ENCODE data around the gene RPRD1B. TPM values are rescaled to one million over a fixed set of nuclear protein-coding genes. Genes with fewer than 3 reads are reported as not detected.

The RPRD1B gene
- total RNA-seq, 1 donor from 2014 or later: 37.7 TPM

DNA sequence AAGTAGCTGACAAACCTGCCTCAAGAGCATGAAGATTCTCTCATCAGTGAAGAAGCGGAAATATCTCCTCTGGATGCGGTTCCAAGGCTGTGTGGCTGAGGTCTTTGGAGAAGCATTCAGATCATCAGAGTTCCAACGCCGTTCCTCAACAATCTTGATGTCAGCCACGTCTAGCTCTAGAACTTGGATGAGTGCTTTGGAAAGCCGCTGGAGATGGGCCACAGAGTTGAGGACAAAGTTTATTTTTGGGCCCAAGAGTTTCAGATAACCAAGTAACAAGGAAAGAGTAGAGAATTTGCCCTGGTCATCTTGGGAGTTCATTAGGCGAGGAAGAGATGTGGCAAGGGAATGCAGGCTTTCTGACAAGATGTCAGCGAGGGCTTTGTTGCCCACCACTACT, 21.2 kb upstream of the RPRD1B start:
- H3K36me3 Mint-ChIP-seq: peaks cover 62% of the 10 kb centered on the region

DNA sequence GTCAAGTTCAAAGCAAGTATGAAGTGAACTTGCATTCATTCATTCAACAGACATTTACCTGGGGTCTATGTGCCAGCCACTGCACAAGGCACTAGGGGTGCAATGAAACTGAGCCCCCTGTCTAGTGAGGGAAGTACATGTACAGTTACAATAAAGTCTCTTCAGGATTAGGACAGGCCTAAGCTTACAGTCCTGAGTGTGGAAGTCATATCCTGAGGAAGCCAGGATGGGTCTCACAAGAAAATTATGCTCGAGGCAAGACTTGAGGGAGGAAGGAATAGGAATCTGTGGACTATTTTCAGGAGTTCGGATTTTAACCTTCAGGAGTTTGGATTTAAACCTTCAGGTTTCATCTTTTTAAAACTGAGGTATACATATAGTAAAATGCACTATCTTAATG, 19.7 kb upstream of the RPRD1B start:
- no peaks in the 10 kb centered on the region for H3K27me3 Mint-ChIP-seq (ENCODE audit: insufficient read depth, low read depth)
- H3K27ac Mint-ChIP-seq: no peak overlapping the region
- H3K4me1 Mint-ChIP-seq: no peaks in the 10 kb centered on the region
- Histone ChIP-seq H3K4me2 (no peak overlapping the region), H3K27ac (no peak overlapping the region), H4K20me1 (ENCODE audit: low read depth) (peaks cover 36% of the 10 kb centered on the region), H3K27me3 (no peaks in the 10 kb centered on the region), H3K9ac (no peak overlapping the region), H3K9me3 (ENCODE audit: low read depth) (peaks cover 14% of the 10 kb centered on the region), H3K4me3 (no peak overlapping the region), H3F3A (ENCODE audit: low read depth) (no peaks in the 10 kb centered on the region), H2AFZ (replicated peaks) (no peak overlapping the region), H3K4me1 (no peaks in the 10 kb centered on the region), H3K36me3 (peaks cover 20% of the 10 kb centered on the region), H3K79me2 (ENCODE audit: low read depth) (peaks cover 75% of the 10 kb centered on the region)
- H3K9me3 Mint-ChIP-seq: peaks cover 12% of the 10 kb centered on the region
- no peak for DNase-seq (ENCODE audit: low spot score)
- no peak for TF ChIP-seq EZH2 (IDR thresholded peaks at IDR 0.05)
- no peak overlapping the region for H3K4me3 Mint-ChIP-seq
- H3K36me3 Mint-ChIP-seq: peaks cover 71% of the 10 kb centered on the region

More for the DNA sequence above, 21.2 kb upstream of the RPRD1B start:
- Histone ChIP-seq H3K4me2 (no peak overlapping the region), H3K27ac (no peak overlapping the region), H3K9me3 (ENCODE audit: low read depth) (peaks cover under 1% of the 10 kb centered on the region), H3K36me3 (peaks cover 4% of the 10 kb centered on the region), H3K79me2 (ENCODE audit: low read depth) (peaks cover 73% of the 10 kb centered on the region), H3F3A (ENCODE audit: low read depth) (no peaks in the 10 kb centered on the region), H3K4me1 (no peaks in the 10 kb centered on the region), H3K9ac (no peak overlapping the region), H3K4me3 (no peak overlapping the region), H4K20me1 (ENCODE audit: low read depth) (peaks cover 43% of the 10 kb centered on the region), H3K27me3 (no peaks in the 10 kb centered on the region), H2AFZ (replicated peaks) (no peak overlapping the region)
- Mint-ChIP-seq H3K9me3 (peaks cover 5% of the 10 kb centered on the region), H3K4me3 (no peak overlapping the region), H3K27ac (no peak overlapping the region), H3K27me3 (ENCODE audit: insufficient read depth, low read depth) (no peaks in the 10 kb centered on the region), H3K4me1 (no peaks in the 10 kb centered on the region)
- TF ChIP-seq EZH2 (IDR thresholded peaks at IDR 0.05) (no peak), EZH2phosphoT487 (IDR thresholded peaks at IDR 0.05) (no peak)
- TF ChIP-seq, protein P1, sequence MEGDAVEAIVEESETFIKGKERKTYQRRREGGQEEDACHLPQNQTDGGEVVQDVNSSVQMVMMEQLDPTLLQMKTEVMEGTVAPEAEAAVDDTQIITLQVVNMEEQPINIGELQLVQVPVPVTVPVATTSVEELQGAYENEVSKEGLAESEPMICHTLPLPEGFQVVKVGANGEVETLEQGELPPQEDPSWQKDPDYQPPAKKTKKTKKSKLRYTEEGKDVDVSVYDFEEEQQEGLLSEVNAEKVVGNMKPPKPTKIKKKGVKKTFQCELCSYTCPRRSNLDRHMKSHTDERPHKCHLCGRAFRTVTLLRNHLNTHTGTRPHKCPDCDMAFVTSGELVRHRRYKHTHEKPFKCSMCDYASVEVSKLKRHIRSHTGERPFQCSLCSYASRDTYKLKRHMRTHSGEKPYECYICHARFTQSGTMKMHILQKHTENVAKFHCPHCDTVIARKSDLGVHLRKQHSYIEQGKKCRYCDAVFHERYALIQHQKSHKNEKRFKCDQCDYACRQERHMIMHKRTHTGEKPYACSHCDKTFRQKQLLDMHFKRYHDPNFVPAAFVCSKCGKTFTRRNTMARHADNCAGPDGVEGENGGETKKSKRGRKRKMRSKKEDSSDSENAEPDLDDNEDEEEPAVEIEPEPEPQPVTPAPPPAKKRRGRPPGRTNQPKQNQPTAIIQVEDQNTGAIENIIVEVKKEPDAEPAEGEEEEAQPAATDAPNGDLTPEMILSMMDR (IDR thresholded peaks at IDR 0.05): no peak
- no peak for DNase-seq (ENCODE audit: low spot score)

DNA sequence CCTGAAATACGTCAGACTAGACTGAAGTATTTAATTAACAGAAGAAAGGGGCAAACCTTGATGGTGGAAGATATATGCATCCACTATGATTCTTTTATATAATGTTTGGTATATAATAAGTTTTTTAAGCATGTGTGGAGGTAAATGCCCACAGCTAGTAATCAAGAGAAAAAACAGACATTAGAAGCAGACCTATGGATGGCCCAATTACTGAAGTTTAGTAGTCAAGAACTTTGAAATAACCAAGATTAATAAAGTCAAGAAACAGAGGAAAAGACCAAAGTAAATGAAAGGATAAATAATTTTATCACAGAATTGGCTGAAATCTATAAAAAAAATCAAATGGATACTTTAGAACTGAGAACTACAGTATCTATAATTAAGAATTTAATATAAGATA, 15.6 kb upstream of the RPRD1B start:
- no peak overlapping the region for H3K4me2 ChIP-seq
- TF ChIP-seq EZH2 (IDR thresholded peaks at IDR 0.05) (no peak), EZH2phosphoT487 (IDR thresholded peaks at IDR 0.05) (no peak)
- TF ChIP-seq, protein P1 (IDR thresholded peaks at IDR 0.05): no peak
- H3K4me3 ChIP-seq: no peak overlapping the region
- no peak overlapping the region for H3K27ac Mint-ChIP-seq
- H3K27me3 Mint-ChIP-seq (ENCODE audit: insufficient read depth, low read depth): no peaks in the 10 kb centered on the region
- H3K9me3 ChIP-seq (ENCODE audit: low read depth): peaks cover 18% of the 10 kb centered on the region
- DNase-seq (ENCODE audit: low spot score): no peak
- no peak overlapping the region for H2AFZ ChIP-seq (replicated peaks)
- no peak overlapping the region for H3K27ac ChIP-seq
- no peak overlapping the region for H3K9ac ChIP-seq
- H3K4me3 Mint-ChIP-seq: no peak overlapping the region
- peaks cover 20% of the 10 kb centered on the region for H3K9me3 Mint-ChIP-seq
- H3K36me3 Mint-ChIP-seq: peaks cover 61% of the 10 kb centered on the region
- peaks cover 31% of the 10 kb centered on the region for H3K36me3 ChIP-seq
- peaks cover 34% of the 10 kb centered on the region for H4K20me1 ChIP-seq (ENCODE audit: low read depth)
- H3K4me1 ChIP-seq: no peaks in the 10 kb centered on the region
- no peaks in the 10 kb centered on the region for H3K4me1 Mint-ChIP-seq
- H3K27me3 ChIP-seq: no peaks in the 10 kb centered on the region
- peaks cover 83% of the 10 kb centered on the region for H3K79me2 ChIP-seq (ENCODE audit: low read depth)
- no peaks in the 10 kb centered on the region for H3F3A ChIP-seq (ENCODE audit: low read depth)

DNA sequence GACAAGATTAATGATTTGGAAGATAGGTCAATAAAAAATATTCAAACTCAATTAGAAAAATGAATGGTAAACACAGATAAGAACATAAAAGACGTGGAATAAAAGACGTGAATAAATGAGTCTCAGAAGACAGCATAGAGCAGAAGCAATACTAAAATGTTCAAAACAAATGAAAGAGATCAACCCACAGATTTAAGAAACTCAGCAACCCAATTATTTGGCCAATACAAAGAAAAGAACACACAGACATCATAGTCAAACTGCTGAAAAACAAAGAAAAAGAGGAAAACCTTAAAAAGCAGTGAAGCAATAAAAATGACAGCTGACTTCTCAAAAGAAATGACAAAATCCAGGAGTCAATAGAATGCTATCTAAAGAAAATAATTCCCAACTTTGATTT, 15.2 kb upstream of the RPRD1B start:
- Histone ChIP-seq H3K36me3 (peaks cover 31% of the 10 kb centered on the region), H3K79me2 (ENCODE audit: low read depth) (peaks cover 86% of the 10 kb centered on the region), H2AFZ (replicated peaks) (no peak overlapping the region), H3K4me1 (no peaks in the 10 kb centered on the region), H3K4me2 (no peak overlapping the region), H3F3A (ENCODE audit: low read depth) (no peaks in the 10 kb centered on the region), H3K27me3 (no peaks in the 10 kb centered on the region), H3K4me3 (no peak overlapping the region), H4K20me1 (ENCODE audit: low read depth) (peaks cover 34% of the 10 kb centered on the region), H3K27ac (no peak overlapping the region), H3K9ac (no peak overlapping the region), H3K9me3 (ENCODE audit: low read depth) (peaks cover 18% of the 10 kb centered on the region)
- H3K27ac Mint-ChIP-seq: no peak overlapping the region
- H3K36me3 Mint-ChIP-seq: peaks cover 57% of the 10 kb centered on the region
- no peaks in the 10 kb centered on the region for H3K27me3 Mint-ChIP-seq (ENCODE audit: insufficient read depth, low read depth)
- TF ChIP-seq EZH2 (IDR thresholded peaks at IDR 0.05) (no peak), EZH2phosphoT487 (IDR thresholded peaks at IDR 0.05) (no peak)
- TF ChIP-seq, protein P1 (IDR thresholded peaks at IDR 0.05): no peak
- no peak for DNase-seq (ENCODE audit: low spot score)
- H3K4me3 Mint-ChIP-seq: no peak overlapping the region
- H3K4me1 Mint-ChIP-seq: no peaks in the 10 kb centered on the region
- peaks cover 20% of the 10 kb centered on the region for H3K9me3 Mint-ChIP-seq
